ENCODE data around the gene KCNAB2. TPM values are rescaled to one million over a fixed set of nuclear protein-coding genes. Genes with fewer than 3 reads are reported as not detected.

KCNAB2 gene
- total RNA-seq, 1 donor from 2014 or later = 7.2 TPM

- no peak for DNase-seq (ENCODE audit: extremely low spot score, unreplicated experiment)
- no peak for TF ChIP-seq CTCF (conservative IDR thresholded peaks at IDR 0.05)
- peaks cover 9% of the 10 kb centered on the region for H3K4me1 Mint-ChIP-seq (ENCODE audit: unreplicated experiment)
- no peak overlapping the region for H3K4me3 Mint-ChIP-seq
- peaks cover 2% of the 10 kb centered on the region for H3K27me3 Mint-ChIP-seq
- no peak overlapping the region for H3K27ac Mint-ChIP-seq
- no peaks in the 10 kb centered on the region for H3K9me3 Mint-ChIP-seq
- no peaks in the 10 kb centered on the region for H3K36me3 Mint-ChIP-seq
Measured at GRCh38 chr1:6101826-6102531, 56.3 kb downstream of the KCNAB2 start.

GRCh38 chr1:6102532-6102845, 56.8 kb downstream of the KCNAB2 start:
- Mint-ChIP-seq H3K9me3 (no peaks in the 10 kb centered on the region), H3K27ac (no peak overlapping the region), H3K36me3 (no peaks in the 10 kb centered on the region), H3K4me3 (no peak overlapping the region), H3K27me3 (peaks cover 2% of the 10 kb centered on the region), H3K4me1 (ENCODE audit: unreplicated experiment) (peaks cover 7% of the 10 kb centered on the region)
- no peak for TF ChIP-seq CTCF (conservative IDR thresholded peaks at IDR 0.05)
- DNase-seq (ENCODE audit: extremely low spot score, unreplicated experiment) = no peak

- no peak for DNase-seq (ENCODE audit: extremely low spot score, unreplicated experiment)
- Mint-ChIP-seq H3K4me1 (ENCODE audit: unreplicated experiment) (peaks cover 3% of the 10 kb centered on the region), H3K4me3 (no peak overlapping the region), H3K36me3 (no peaks in the 10 kb centered on the region), H3K9me3 (no peaks in the 10 kb centered on the region), H3K27ac (no peak overlapping the region), H3K27me3 (peaks cover 2% of the 10 kb centered on the region)
- no peak for TF ChIP-seq CTCF (conservative IDR thresholded peaks at IDR 0.05)
Measured at GRCh38 chr1:6103111-6103853, 57.6 kb downstream of the KCNAB2 start.

- no peak for TF ChIP-seq CTCF (conservative IDR thresholded peaks at IDR 0.05)
- H3K4me3 Mint-ChIP-seq = no peak overlapping the region
- no peak overlapping the region for H3K27ac Mint-ChIP-seq
- H3K9me3 Mint-ChIP-seq = no peaks in the 10 kb centered on the region
- no peaks in the 10 kb centered on the region for H3K4me1 Mint-ChIP-seq (ENCODE audit: unreplicated experiment)
- H3K27me3 Mint-ChIP-seq = peaks cover 2% of the 10 kb centered on the region
- H3K36me3 Mint-ChIP-seq = no peaks in the 10 kb centered on the region
- DNase-seq (ENCODE audit: extremely low spot score, unreplicated experiment) = no peak
Measured at GRCh38 chr1:6103854-6104530, 58.3 kb downstream of the KCNAB2 start.

GRCh38 chr1:6104631-6105030, 58.9 kb downstream of the KCNAB2 start:
- no peak for TF ChIP-seq CTCF (conservative IDR thresholded peaks at IDR 0.05)
- no peak for DNase-seq (ENCODE audit: extremely low spot score, unreplicated experiment)
- Mint-ChIP-seq H3K36me3 (no peaks in the 10 kb centered on the region), H3K27ac (no peak overlapping the region), H3K4me1 (ENCODE audit: unreplicated experiment) (no peaks in the 10 kb centered on the region), H3K4me3 (no peak overlapping the region), H3K9me3 (no peaks in the 10 kb centered on the region), H3K27me3 (peaks cover 2% of the 10 kb centered on the region)

All from type B pancreatic cell (in vitro differentiated cells).